NT2/D1 (cell line): ENCODE measurements around the gene TMEM163.

Source experiments
- DNase-seq: peaks from one replicate; pipeline ENCODE4 v3.0.0-alpha.2; 2011; ENCODE audit warnings: low read depth, low spot score
- H3K27me3 ChIP-seq: 2 replicates; pipeline ENCODE4 v1.6.0; 2011; ENCODE audit warnings: mild to moderate bottlenecking; ENCODE audit not compliant: insufficient read length, insufficient read depth
- H3K36me3 ChIP-seq: 2 replicates; pipeline ENCODE4 v1.6.1; 2011; ENCODE audit warnings: mild to moderate bottlenecking, low read length, mixed read lengths; ENCODE audit not compliant: insufficient read depth, insufficient read length
- H3K4me1 ChIP-seq: 2 replicates; pipeline ENCODE4 v1.5.1; 2011; ENCODE audit not compliant: insufficient read depth, insufficient read length
- H3K4me3 ChIP-seq: 2 replicates; pipeline ENCODE4 v1.5.1; 2011; ENCODE audit warnings: low read depth; ENCODE audit not compliant: insufficient read length
- H3K9ac ChIP-seq: 2 replicates; pipeline ENCODE4 v1.6.0; 2011; ENCODE audit warnings: low read depth; ENCODE audit not compliant: insufficient read length
- H3K9me3 ChIP-seq: 2 replicates; pipeline ENCODE4 v1.5.1; 2011; ENCODE audit warnings: mild to moderate bottlenecking, low read length; ENCODE audit not compliant: insufficient read depth
- SUZ12 ChIP-seq: IDR thresholded peaks from 2 replicates; pipeline ENCODE4 v1.6.1; 2011; ENCODE audit not compliant: insufficient read length, insufficient read depth; ENCODE audit errors: extremely low read depth
- YY1 ChIP-seq: IDR thresholded peaks from 2 replicates; pipeline ENCODE4 v1.6.1; 2011; ENCODE audit not compliant: insufficient read length, insufficient read depth
- ZNF274 ChIP-seq: IDR thresholded peaks from 2 replicates; pipeline ENCODE4 v1.6.1; 2011; ENCODE audit warnings: mild to moderate bottlenecking, low read depth, low read length

TMEM163 gene

DNA sequence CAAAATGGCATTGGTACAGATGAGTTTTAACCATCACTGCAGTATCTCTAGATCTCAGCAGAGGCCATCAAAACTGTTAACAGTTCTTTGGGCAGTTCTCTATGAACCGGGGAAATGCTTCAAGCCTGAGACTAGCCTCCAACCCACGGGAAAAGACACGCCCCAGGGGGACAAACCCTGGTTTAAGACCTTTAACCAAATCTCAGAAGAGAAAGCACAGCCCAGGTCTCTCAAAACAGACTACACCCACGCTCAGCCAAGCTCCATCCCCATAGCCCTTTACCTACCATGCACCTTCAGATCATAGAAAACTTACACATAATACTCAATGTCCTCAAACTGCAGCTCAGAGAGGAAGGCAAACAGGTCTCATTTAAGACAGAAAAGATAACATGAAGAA, 78.3 kb downstream of the TMEM163 start:
- Histone ChIP-seq H3K9me3 (no peaks in the 10 kb centered on the region), H3K4me3 (no peak overlapping the region), H3K36me3 (no peaks in the 10 kb centered on the region), H3K9ac (no peak overlapping the region), H3K27me3 (no peaks in the 10 kb centered on the region), H3K4me1 (no peaks in the 10 kb centered on the region)
- no peak for DNase-seq
- TF ChIP-seq SUZ12 (no peak), ZNF274 (no peak), YY1 (no peak)

DNA sequence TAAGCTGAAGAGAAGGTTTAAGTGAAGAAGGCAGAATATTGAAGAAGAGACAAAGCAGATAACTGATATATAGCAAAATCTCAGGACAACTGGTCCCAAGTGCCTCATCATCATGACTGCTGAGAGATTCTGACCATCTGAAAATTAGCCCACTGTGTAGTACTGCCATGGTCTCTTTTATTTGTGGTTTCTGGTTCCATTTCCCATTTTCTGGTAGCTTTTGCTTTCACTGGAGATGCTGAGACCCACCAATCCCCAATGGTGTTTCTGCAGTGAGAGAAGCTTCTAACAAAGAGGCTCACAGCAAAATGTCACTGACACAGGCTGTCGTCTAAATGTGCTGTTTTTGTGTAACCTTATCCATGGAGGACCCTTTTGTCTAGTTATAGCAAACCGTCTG, 79.5 kb downstream of the TMEM163 start:
- H3K9me3 ChIP-seq, result no peaks in the 10 kb centered on the region
- H3K4me3 ChIP-seq, result no peak overlapping the region
- TF ChIP-seq ZNF274 (no peak), SUZ12 (no peak), YY1 (no peak)
- no peaks in the 10 kb centered on the region for H3K27me3 ChIP-seq
- H3K4me1 ChIP-seq, result no peaks in the 10 kb centered on the region
- H3K36me3 ChIP-seq, result no peaks in the 10 kb centered on the region
- H3K9ac ChIP-seq, result no peak overlapping the region
- DNase-seq, result no peak

DNA sequence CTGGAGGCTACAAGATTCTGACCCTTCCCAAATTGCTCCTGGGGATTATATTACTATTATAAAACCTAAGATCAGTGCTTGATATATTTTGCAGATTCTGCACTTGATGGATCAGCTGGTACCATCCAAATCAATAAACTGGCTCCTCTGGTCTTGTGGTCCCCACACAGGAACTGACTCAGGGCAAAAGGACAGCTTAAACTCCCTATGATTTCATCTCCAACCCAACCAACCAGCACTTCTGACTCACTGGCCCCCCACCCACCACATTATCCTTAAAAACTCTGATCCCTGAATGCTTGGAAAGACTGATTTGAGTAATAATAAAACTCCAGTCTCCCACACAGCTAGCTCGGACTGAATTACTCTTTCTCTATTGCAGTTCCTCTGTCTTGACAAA, 82.1 kb downstream of the TMEM163 start:
- TF ChIP-seq ZNF274 (no peak), YY1 (no peak), SUZ12 (no peak)
- no peaks in the 10 kb centered on the region for H3K4me1 ChIP-seq
- H3K9me3 ChIP-seq, result no peaks in the 10 kb centered on the region
- H3K36me3 ChIP-seq, result no peaks in the 10 kb centered on the region
- DNase-seq, result no peak
- no peak overlapping the region for H3K9ac ChIP-seq
- no peak overlapping the region for H3K4me3 ChIP-seq
- no peaks in the 10 kb centered on the region for H3K27me3 ChIP-seq

DNA sequence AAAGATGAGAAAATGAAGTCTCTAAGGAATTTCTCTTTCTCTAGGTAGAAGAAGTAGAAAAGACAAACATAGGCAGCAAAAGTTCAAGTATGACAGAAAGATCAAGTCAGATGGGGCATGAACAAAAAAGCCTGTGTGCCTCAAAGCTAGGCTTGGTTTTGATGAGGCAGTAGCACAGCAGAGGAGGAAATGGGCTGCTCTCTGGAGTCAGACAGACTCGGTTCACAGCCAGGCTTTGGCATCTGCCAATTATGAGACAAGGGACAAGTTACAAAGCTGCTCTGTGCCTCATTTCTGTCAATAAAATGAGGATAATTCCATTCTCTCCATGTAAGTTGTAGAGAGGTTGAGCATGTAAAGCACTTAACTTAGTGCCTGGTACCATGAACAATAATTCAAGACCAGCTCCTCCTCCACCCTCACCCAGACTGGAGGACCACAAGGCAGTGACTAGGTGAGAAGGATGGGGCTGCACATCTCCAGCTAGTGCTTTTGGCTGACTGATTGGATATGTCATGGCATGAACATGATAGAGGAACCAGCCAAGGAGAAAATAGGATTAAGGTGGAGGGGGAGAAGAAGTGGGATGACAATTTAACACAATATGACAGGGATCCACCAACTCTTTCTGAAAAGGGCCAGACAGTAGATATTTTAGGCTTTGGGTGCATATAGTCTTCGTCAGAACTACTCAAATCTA, 84.6 kb downstream of the TMEM163 start:
- no peaks in the 10 kb centered on the region for H3K36me3 ChIP-seq
- no peaks in the 10 kb centered on the region for H3K27me3 ChIP-seq
- no peak for DNase-seq
- H3K9me3 ChIP-seq, result no peaks in the 10 kb centered on the region
- no peak for TF ChIP-seq SUZ12
- no peak for TF ChIP-seq YY1
- TF ChIP-seq ZNF274, result no peak
- no peaks in the 10 kb centered on the region for H3K4me1 ChIP-seq
- H3K9ac ChIP-seq, result no peak overlapping the region
- no peak overlapping the region for H3K4me3 ChIP-seq

DNA sequence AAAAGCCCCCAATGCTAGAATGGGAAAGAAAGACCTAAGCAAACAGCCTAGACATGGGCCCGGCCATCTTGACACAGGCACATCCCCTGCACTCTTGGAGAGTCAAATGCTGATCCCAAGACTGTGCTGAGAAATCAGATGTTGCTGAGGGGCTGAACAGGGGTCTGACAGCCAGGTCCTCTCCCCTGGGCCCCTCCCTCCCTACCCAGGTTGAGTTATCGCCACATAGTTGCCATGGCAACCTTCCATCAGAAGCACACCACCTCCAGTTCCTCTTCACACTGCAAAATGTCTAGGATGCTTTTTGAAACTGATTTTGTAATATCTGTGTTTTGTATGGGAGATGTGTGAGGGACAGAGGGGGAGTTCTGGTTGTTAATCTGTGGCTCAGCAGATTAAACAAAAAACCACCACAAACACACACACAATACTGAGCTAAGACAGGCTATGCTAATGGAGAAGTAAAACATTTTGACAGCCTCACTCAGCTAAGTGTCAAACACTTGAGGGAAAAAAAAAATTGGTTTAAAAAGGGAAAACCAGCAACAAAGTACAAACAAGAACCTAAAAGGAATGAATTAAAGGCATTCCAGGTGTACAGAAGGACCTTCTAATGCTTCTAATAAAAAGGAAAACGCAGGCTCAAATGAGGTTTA, 88.2 kb downstream of the TMEM163 start:
- TF ChIP-seq YY1 (no peak), ZNF274 (no peak), SUZ12 (no peak)
- H3K4me1 ChIP-seq, result no peaks in the 10 kb centered on the region
- H3K9me3 ChIP-seq, result no peaks in the 10 kb centered on the region
- no peak for DNase-seq
- no peak overlapping the region for H3K4me3 ChIP-seq
- H3K36me3 ChIP-seq, result no peaks in the 10 kb centered on the region
- H3K27me3 ChIP-seq, result no peaks in the 10 kb centered on the region
- no peak overlapping the region for H3K9ac ChIP-seq

DNA sequence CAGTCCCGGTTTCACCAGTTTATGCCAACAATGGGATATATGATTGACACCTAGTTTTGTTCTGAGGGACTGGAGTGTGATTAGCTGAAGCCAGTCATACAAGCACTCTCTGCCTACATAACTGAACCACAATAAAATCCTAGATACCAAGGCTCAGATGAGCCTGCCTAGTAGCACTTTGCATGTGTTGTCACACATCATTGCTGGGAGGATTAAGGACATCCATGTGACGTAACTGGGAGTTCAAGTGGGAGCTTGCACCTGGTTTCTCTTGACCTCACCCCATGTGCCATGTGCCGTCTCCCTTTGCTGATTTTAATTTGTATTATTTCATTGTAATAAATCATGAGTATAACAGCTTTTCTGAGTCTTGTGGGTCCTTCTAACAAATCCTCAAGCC, 90.3 kb downstream of the TMEM163 start:
- no peak overlapping the region for H3K9ac ChIP-seq
- H3K4me1 ChIP-seq, result no peaks in the 10 kb centered on the region
- no peaks in the 10 kb centered on the region for H3K27me3 ChIP-seq
- TF ChIP-seq ZNF274, result no peak
- TF ChIP-seq SUZ12, result no peak
- TF ChIP-seq YY1, result no peak
- H3K9me3 ChIP-seq, result no peaks in the 10 kb centered on the region
- H3K4me3 ChIP-seq, result no peak overlapping the region
- H3K36me3 ChIP-seq, result no peaks in the 10 kb centered on the region
- no peak for DNase-seq

DNA sequence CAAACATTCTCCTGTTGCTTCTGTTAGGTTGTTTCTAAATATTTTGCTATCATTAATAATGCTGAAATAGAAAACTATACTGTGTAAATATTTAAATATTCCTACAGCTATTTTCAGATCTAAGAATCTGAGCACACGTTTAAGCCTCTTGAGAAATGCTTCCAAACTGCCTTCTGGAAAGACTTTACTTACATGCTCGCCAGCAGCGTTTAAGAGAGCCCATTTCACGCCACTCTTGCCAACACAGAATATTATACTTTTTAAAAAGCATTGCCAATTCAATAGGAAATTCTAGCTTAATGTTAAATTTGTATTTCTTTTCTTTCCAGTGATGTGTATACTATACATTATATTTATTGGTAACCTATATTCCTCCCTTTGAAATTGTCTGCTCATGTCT, 92.0 kb downstream of the TMEM163 start:
- Histone ChIP-seq H3K9me3 (no peaks in the 10 kb centered on the region), H3K4me1 (no peaks in the 10 kb centered on the region), H3K4me3 (no peak overlapping the region), H3K27me3 (no peaks in the 10 kb centered on the region), H3K36me3 (no peaks in the 10 kb centered on the region), H3K9ac (no peak overlapping the region)
- no peak for TF ChIP-seq ZNF274
- no peak for TF ChIP-seq YY1
- no peak for TF ChIP-seq SUZ12
- DNase-seq, result no peak
